Activated naive CD8-positive, alpha-beta T cell treated with anti-CD3 and anti-CD28 coated beads, Interleukin-2, amount 50 U/mL, for 24 hours (primary cell): ENCODE results near the gene CNTNAP2.
"Not testable (repeated sequence)": the region's sequence is repeated elsewhere in the genome, so short reads cannot be mapped to it uniquely, and the experiment has no call there.

Experiments
- ATAC-seq: fragments of 150-1000 bp; cut with Tn5 transposase; one replicate; pipeline ENCODE4 v1.10.0; 2021
- DNase-seq: peaks from one replicate; pipeline ENCODE4 v3.0.0; 2021
- H3K27ac Mint-ChIP-seq: one replicate; pipeline ENCODE4 v1.8.0; 2021; ENCODE audit warnings: mild to moderate bottlenecking, mixed read lengths
- H3K27me3 Mint-ChIP-seq: one replicate; pipeline ENCODE4 v1.8.0; 2021; ENCODE audit warnings: mixed read lengths
- H3K36me3 Mint-ChIP-seq: one replicate; pipeline ENCODE4 v1.8.0; 2021; ENCODE audit warnings: low read depth, mixed read lengths
- H3K4me1 Mint-ChIP-seq: one replicate; pipeline ENCODE4 v1.8.0; 2021; ENCODE audit warnings: mixed read lengths
- H3K4me3 Mint-ChIP-seq: one replicate; pipeline ENCODE4 v1.8.0; 2021; ENCODE audit warnings: mild to moderate bottlenecking, moderate library complexity, mixed read lengths
- H3K9me3 Mint-ChIP-seq: one replicate; pipeline ENCODE4 v1.8.0; 2021; ENCODE audit warnings: mixed read lengths

CNTNAP2 gene

GRCh38 chr7:148318838-148319237 lies 2202.2 kb downstream of the CNTNAP2 start:
- H3K4me1 Mint-ChIP-seq, result peaks cover 2% of the 10 kb centered on the region
- DNase-seq (no peak), ATAC-seq (no peak)
- no peaks in the 10 kb centered on the region for H3K27me3 Mint-ChIP-seq
- no peak overlapping the region for H3K4me3 Mint-ChIP-seq
- no peak overlapping the region for H3K27ac Mint-ChIP-seq
- no peaks in the 10 kb centered on the region for H3K36me3 Mint-ChIP-seq
- peaks cover 9% of the 10 kb centered on the region for H3K9me3 Mint-ChIP-seq

- peaks cover 2% of the 10 kb centered on the region for H3K4me1 Mint-ChIP-seq
- peaks cover 4% of the 10 kb centered on the region for H3K9me3 Mint-ChIP-seq
- H3K27me3 Mint-ChIP-seq, result no peaks in the 10 kb centered on the region
- H3K4me3 Mint-ChIP-seq, result no peak overlapping the region
- no peak for DNase-seq
- H3K27ac Mint-ChIP-seq, result no peak overlapping the region
- ATAC-seq, result no peak
- H3K36me3 Mint-ChIP-seq, result no peaks in the 10 kb centered on the region
Observed at GRCh38 chr7:148319316-148319808, 2202.8 kb downstream of the CNTNAP2 start.

GRCh38 chr7:148325208-148325607 lies 2208.6 kb downstream of the CNTNAP2 start:
- peaks cover 2% of the 10 kb centered on the region for H3K4me1 Mint-ChIP-seq

GRCh38 chr7:148327379-148327778 lies 2210.8 kb downstream of the CNTNAP2 start:
- Mint-ChIP-seq H3K4me1 (no peaks in the 10 kb centered on the region), H3K27ac (no peak overlapping the region), H3K4me3 (no peak overlapping the region), H3K27me3 (no peaks in the 10 kb centered on the region), H3K36me3 (peaks cover 13% of the 10 kb centered on the region), H3K9me3 (peaks cover 21% of the 10 kb centered on the region)
- ATAC-seq, result no peak
- no peak for DNase-seq

More at GRCh38 chr7:148325208-148325607, 2208.6 kb downstream of the CNTNAP2 start:
- H3K4me3 Mint-ChIP-seq, result no peak overlapping the region
- no peak for DNase-seq
- no peak for ATAC-seq
- H3K9me3 Mint-ChIP-seq, result peaks cover 9% of the 10 kb centered on the region
- no peak overlapping the region for H3K27ac Mint-ChIP-seq
- no peaks in the 10 kb centered on the region for H3K27me3 Mint-ChIP-seq
- H3K36me3 Mint-ChIP-seq, result peaks cover 4% of the 10 kb centered on the region

GRCh38 chr7:148328906-148329305 lies 2212.3 kb downstream of the CNTNAP2 start:
- Mint-ChIP-seq H3K4me1 (no peaks in the 10 kb centered on the region), H3K4me3 (no peak overlapping the region), H3K27ac (no peak overlapping the region), H3K27me3 (peaks cover 1% of the 10 kb centered on the region), H3K9me3 (peaks cover 21% of the 10 kb centered on the region), H3K36me3 (peaks cover 13% of the 10 kb centered on the region)
- DNase-seq (no peak), ATAC-seq (no peak)

GRCh38 chr7:148330124-148330818 lies 2213.7 kb downstream of the CNTNAP2 start:
- no peak for ATAC-seq
- DNase-seq, result no peak
- Mint-ChIP-seq H3K4me3 (no peak overlapping the region), H3K9me3 (peaks cover 21% of the 10 kb centered on the region), H3K27me3 (peaks cover 4% of the 10 kb centered on the region), H3K4me1 (no peaks in the 10 kb centered on the region), H3K36me3 (peaks cover 13% of the 10 kb centered on the region), H3K27ac (no peak overlapping the region)

GRCh38 chr7:148330822-148331221 lies 2214.2 kb downstream of the CNTNAP2 start:
- H3K4me1 Mint-ChIP-seq, result no peaks in the 10 kb centered on the region
- DNase-seq (no peak), ATAC-seq (no peak)
- H3K27me3 Mint-ChIP-seq, result peaks cover 4% of the 10 kb centered on the region
- H3K9me3 Mint-ChIP-seq, result peaks cover 21% of the 10 kb centered on the region
- no peak overlapping the region for H3K27ac Mint-ChIP-seq
- H3K4me3 Mint-ChIP-seq, result no peak overlapping the region
- H3K36me3 Mint-ChIP-seq, result peaks cover 13% of the 10 kb centered on the region

- not testable (repeated sequence) for DNase-seq, H3K4me1 Mint-ChIP-seq, ATAC-seq, H3K27me3 Mint-ChIP-seq, H3K27ac Mint-ChIP-seq, H3K4me3 Mint-ChIP-seq
- peaks cover 21% of the 10 kb centered on the region for H3K9me3 Mint-ChIP-seq
- peaks cover 13% of the 10 kb centered on the region for H3K36me3 Mint-ChIP-seq
Observed at GRCh38 chr7:148331456-148331855, 2214.9 kb downstream of the CNTNAP2 start.

GRCh38 chr7:148332191-148333186 lies 2215.9 kb downstream of the CNTNAP2 start:
- Mint-ChIP-seq H3K27ac (no peak overlapping the region), H3K36me3 (peaks cover 13% of the 10 kb centered on the region), H3K4me3 (no peak overlapping the region), H3K4me1 (no peaks in the 10 kb centered on the region), H3K27me3 (peaks cover 18% of the 10 kb centered on the region), H3K9me3 (peaks cover 21% of the 10 kb centered on the region)
- ATAC-seq (no peak), DNase-seq (no peak)

GRCh38 chr7:148334441-148334956 lies 2217.9 kb downstream of the CNTNAP2 start:
- peaks cover 21% of the 10 kb centered on the region for H3K9me3 Mint-ChIP-seq
- no peak for DNase-seq
- ATAC-seq, result no peak
- no peak overlapping the region for H3K27ac Mint-ChIP-seq
- H3K4me1 Mint-ChIP-seq, result peaks cover 10% of the 10 kb centered on the region
- H3K27me3 Mint-ChIP-seq, result peaks cover 36% of the 10 kb centered on the region
- no peak overlapping the region for H3K4me3 Mint-ChIP-seq
- H3K36me3 Mint-ChIP-seq, result peaks cover 13% of the 10 kb centered on the region

- H3K27ac Mint-ChIP-seq, result no peak overlapping the region
- H3K27me3 Mint-ChIP-seq, result peaks cover 41% of the 10 kb centered on the region
Observed at GRCh38 chr7:148334959-148335577, 2218.5 kb downstream of the CNTNAP2 start.

GRCh38 chr7:148335790-148336189 lies 2219.2 kb downstream of the CNTNAP2 start:
- no peak for DNase-seq
- Mint-ChIP-seq H3K27me3 (peaks cover 49% of the 10 kb centered on the region), H3K4me1 (peaks cover 13% of the 10 kb centered on the region), H3K36me3 (peaks cover 4% of the 10 kb centered on the region), H3K9me3 (peaks cover 10% of the 10 kb centered on the region), H3K4me3 (no peak overlapping the region), H3K27ac (no peak overlapping the region)
- no peak for ATAC-seq

More at GRCh38 chr7:148334959-148335577, 2218.5 kb downstream of the CNTNAP2 start:
- DNase-seq (no peak), ATAC-seq (no peak)
- Mint-ChIP-seq H3K9me3 (peaks cover 17% of the 10 kb centered on the region), H3K4me3 (no peak overlapping the region), H3K4me1 (peaks cover 13% of the 10 kb centered on the region), H3K36me3 (peaks cover 10% of the 10 kb centered on the region)

GRCh38 chr7:148336411-148336810 lies 2219.8 kb downstream of the CNTNAP2 start:
- Mint-ChIP-seq H3K9me3 (peaks cover 4% of the 10 kb centered on the region), H3K27me3 (peaks cover 52% of the 10 kb centered on the region), H3K4me1 (peaks cover 13% of the 10 kb centered on the region), H3K36me3 (no peaks in the 10 kb centered on the region), H3K4me3 (no peak overlapping the region), H3K27ac (no peak overlapping the region)
- no peak for ATAC-seq
- no peak for DNase-seq
